Measurements from ENCODE around the gene HRH1.

- TF ChIP-seq POLR2A (IDR thresholded peaks at IDR 0.05) (no peak), CTCF (IDR thresholded peaks at IDR 0.05) (no peak)
Observed at GRCh38 chr3:11128682-11129632, 25.3 kb upstream of the HRH1 start.

Measured in esophagus squamous epithelium (tissue), 4 donors.